Breast epithelium (tissue), 4 donors: ENCODE measurements around the gene MUC7. TPM values are rescaled to one million over a fixed set of nuclear protein-coding genes. Genes with fewer than 3 reads are reported as not detected.

ENCODE experiments used
- DNase-seq, 2 donors: peaks; one replicate each; pipeline ENCODE4 v3.0.0-alpha.2; 2019; ENCODE audit warnings: low spot score in 2 of 2
- H3K27ac ChIP-seq, 2 donors: fragments of 200-600 bp; sonication (generic) in 1 of 2; one replicate each; pipeline ENCODE4 v1.5.1; 2016 to 2019; ENCODE audit warnings: mild to moderate bottlenecking in 1 of 2
- H3K27me3 ChIP-seq, 2 donors: fragments of 200-600 bp; sonication (generic) in 1 of 2; one replicate each; pipeline versions ENCODE4 v1.5.1 to v1.6.0; 2017 to 2019; ENCODE audit warnings: control low read depth in 1 of 2, mild to moderate bottlenecking in 1 of 2
- H3K36me3 ChIP-seq: fragments of 200-600 bp; one replicate; pipeline ENCODE4 v1.5.1; 2019
- H3K4me1 ChIP-seq, 2 donors: fragments of 200-600 bp; sonication (generic); one replicate each; pipeline ENCODE4 v1.5.1; 2016 to 2019; ENCODE audit warnings: control low read depth in 1 of 2
- H3K4me3 ChIP-seq, 3 donors: fragments of 200-600 bp; sonication (generic); 1 replicate in 2 of 3; 2 replicates in 1 of 3; pipeline ENCODE4 v1.5.1; 2016 to 2019; ENCODE audit warnings: mild to moderate bottlenecking in 3 of 3, moderate library complexity in 2 of 3
- H3K9me3 ChIP-seq, 2 donors: fragments of 200-600 bp; sonication (generic) in 1 of 2; one replicate each; pipeline ENCODE4 v1.5.1; 2016 to 2019; ENCODE audit warnings: control low read depth in 1 of 2
- CTCF ChIP-seq, 3 donors: fragments of 450-650 bp; IDR thresholded peaks; one replicate each; pipeline ENCODE4 v1.5.1; 2016 to 2017; ENCODE audit warnings: antibody characterized with exemption in 3 of 3, mild to moderate bottlenecking in 3 of 3, moderate library complexity in 3 of 3
- POLR2A ChIP-seq: fragments of 450-650 bp; IDR thresholded peaks from one replicate; pipeline ENCODE4 v1.6.1; 2016; ENCODE audit warnings: antibody characterized with exemption, mild to moderate bottlenecking, moderate library complexity
- POLR2AphosphoS5 ChIP-seq, 3 donors: sonication (generic); formaldehyde crosslinking; IDR thresholded peaks; one replicate each; pipeline ENCODE4 v1.6.1; 2017; ENCODE audit warnings: antibody characterized with exemption in 3 of 3
- intact Hi-C: fragments of 100-400 bp; cut with DNase I; formaldehyde crosslinking; loops from one replicate; pipeline ENCODE4 v1.15.1; 2023; ENCODE audit warnings: low total_unique reads
- total RNA-seq, 3 donors: library from RNA; depleted of rRNA; stranded (reverse); fragments of >200 nt; gene quantifications; one replicate each; pipeline ENCODE4 v1.1.0, GENCODE V29; 2016

MUC7 gene
- total RNA-seq, 3 donors from 2014 or later, result not detected

- Histone ChIP-seq H3K9me3 (no peaks in the 10 kb centered on the region), H3K36me3 (no peaks in the 10 kb centered on the region), H3K27ac (no peak overlapping the region), H3K4me1 (no peaks in the 10 kb centered on the region), H3K4me3 (no peak overlapping the region), H3K27me3 (no peaks in the 10 kb centered on the region)
- intact Hi-C loops, result no loop called here
- no peak for TF ChIP-seq POLR2AphosphoS5 (IDR thresholded peaks at IDR 0.05)
- TF ChIP-seq CTCF (IDR thresholded peaks at IDR 0.05), result no peak
- no peak for TF ChIP-seq POLR2A
- DNase-seq, result no peak
These were observed 28.7 kb upstream of the MUC7 start for GRCh38 chr4:70443329-70443728.

GRCh38 chr4:70449220-70449619 is 22.8 kb upstream of the MUC7 start:
- Histone ChIP-seq H3K27ac (no peak overlapping the region), H3K36me3 (no peaks in the 10 kb centered on the region), H3K4me1 (no peaks in the 10 kb centered on the region), H3K4me3 (no peak overlapping the region), H3K9me3 (no peaks in the 10 kb centered on the region), H3K27me3 (no peaks in the 10 kb centered on the region)
- intact Hi-C loops, result no loop called here
- no peak for DNase-seq
- TF ChIP-seq POLR2A, result no peak
- TF ChIP-seq POLR2AphosphoS5 (IDR thresholded peaks at IDR 0.05), result no peak
- no peak for TF ChIP-seq CTCF (IDR thresholded peaks at IDR 0.05)

- no peak overlapping the region for H3K4me3 ChIP-seq
- intact Hi-C loops, result no loop called here
- no peaks in the 10 kb centered on the region for H3K4me1 ChIP-seq
- H3K9me3 ChIP-seq, result no peaks in the 10 kb centered on the region
- H3K27me3 ChIP-seq, result no peaks in the 10 kb centered on the region
- no peak for DNase-seq
- no peaks in the 10 kb centered on the region for H3K36me3 ChIP-seq
- TF ChIP-seq CTCF (IDR thresholded peaks at IDR 0.05) (no peak), POLR2A (no peak), POLR2AphosphoS5 (IDR thresholded peaks at IDR 0.05) (no peak)
- H3K27ac ChIP-seq, result no peak overlapping the region
These were observed 19.1 kb upstream of the MUC7 start for GRCh38 chr4:70452946-70453345.

GRCh38 chr4:70463335-70463734 is 8.7 kb upstream of the MUC7 start:
- DNase-seq, result no peak
- intact Hi-C loops, result no loop called here
- TF ChIP-seq CTCF (IDR thresholded peaks at IDR 0.05) (no peak), POLR2A (no peak), POLR2AphosphoS5 (IDR thresholded peaks at IDR 0.05) (no peak)
- H3K4me3 ChIP-seq, result no peak overlapping the region
- no peaks in the 10 kb centered on the region for H3K36me3 ChIP-seq
- H3K27ac ChIP-seq, result no peak overlapping the region
- H3K9me3 ChIP-seq, result peaks cover 0 to 3% of the 10 kb centered on the region in 2 donors
- H3K27me3 ChIP-seq, result no peaks in the 10 kb centered on the region
- H3K4me1 ChIP-seq, result no peaks in the 10 kb centered on the region

- TF ChIP-seq CTCF (IDR thresholded peaks at IDR 0.05) (no peak), POLR2AphosphoS5 (IDR thresholded peaks at IDR 0.05) (no peak), POLR2A (no peak)
- H3K9me3 ChIP-seq, result no peaks in the 10 kb centered on the region
- H3K36me3 ChIP-seq, result no peaks in the 10 kb centered on the region
- intact Hi-C loops, result no loop called here
- no peak overlapping the region for H3K4me3 ChIP-seq
- no peaks in the 10 kb centered on the region for H3K4me1 ChIP-seq
- H3K27ac ChIP-seq, result no peak overlapping the region
- no peak for DNase-seq
- H3K27me3 ChIP-seq, result no peaks in the 10 kb centered on the region
These were observed 1.7 kb downstream of the MUC7 start for GRCh38 chr4:70473679-70474078.
